Subcutaneous adipose tissue (tissue), 4 donors: ENCODE results near the gene HERC2. TPM values are rescaled to one million over a fixed set of nuclear protein-coding genes. Genes with fewer than 3 reads are reported as not detected.

Source experiments
- CTCF ChIP-seq: fragments of 450-650 bp; IDR thresholded peaks from one replicate; pipeline ENCODE4 v1.5.1; 2016; ENCODE audit warnings: low read depth, mild to moderate bottlenecking, control low read depth, antibody characterized with exemption, moderate library complexity
- total RNA-seq, 4 donors: library from RNA; depleted of rRNA; stranded (reverse); fragments of >200 nt; gene quantifications; one replicate each; pipeline ENCODE4 v1.1.0, GENCODE V29; 2016

HERC2 gene
- total RNA-seq, 4 donors from 2014 or later = 41.5 to 73.8 (median 50.7) TPM

- TF ChIP-seq CTCF = no peak
Measured at GRCh38 chr15:28147801-28148200, 174.2 kb downstream of the HERC2 start.

- TF ChIP-seq CTCF = no peak
Measured at GRCh38 chr15:28140062-28140461, 181.9 kb downstream of the HERC2 start.

GRCh38 chr15:28133281-28133680 lies 188.7 kb downstream of the HERC2 start:
- TF ChIP-seq CTCF = no peak

GRCh38 chr15:28132524-28133275 lies 189.3 kb downstream of the HERC2 start:
- no peak for TF ChIP-seq CTCF

GRCh38 chr15:28131946-28132345 lies 190.0 kb downstream of the HERC2 start:
- TF ChIP-seq CTCF = no peak

GRCh38 chr15:28131400-28131799 lies 190.6 kb downstream of the HERC2 start:
- TF ChIP-seq CTCF = no peak

- TF ChIP-seq CTCF = no peak
Measured at GRCh38 chr15:28130651-28131050, 191.3 kb downstream of the HERC2 start.
